ENCODE results near the gene SERINC5.

GRCh38 chr5:80220245-80220897 lies 35.5 kb downstream of the SERINC5 start:
- TF ChIP-seq, protein P1, sequence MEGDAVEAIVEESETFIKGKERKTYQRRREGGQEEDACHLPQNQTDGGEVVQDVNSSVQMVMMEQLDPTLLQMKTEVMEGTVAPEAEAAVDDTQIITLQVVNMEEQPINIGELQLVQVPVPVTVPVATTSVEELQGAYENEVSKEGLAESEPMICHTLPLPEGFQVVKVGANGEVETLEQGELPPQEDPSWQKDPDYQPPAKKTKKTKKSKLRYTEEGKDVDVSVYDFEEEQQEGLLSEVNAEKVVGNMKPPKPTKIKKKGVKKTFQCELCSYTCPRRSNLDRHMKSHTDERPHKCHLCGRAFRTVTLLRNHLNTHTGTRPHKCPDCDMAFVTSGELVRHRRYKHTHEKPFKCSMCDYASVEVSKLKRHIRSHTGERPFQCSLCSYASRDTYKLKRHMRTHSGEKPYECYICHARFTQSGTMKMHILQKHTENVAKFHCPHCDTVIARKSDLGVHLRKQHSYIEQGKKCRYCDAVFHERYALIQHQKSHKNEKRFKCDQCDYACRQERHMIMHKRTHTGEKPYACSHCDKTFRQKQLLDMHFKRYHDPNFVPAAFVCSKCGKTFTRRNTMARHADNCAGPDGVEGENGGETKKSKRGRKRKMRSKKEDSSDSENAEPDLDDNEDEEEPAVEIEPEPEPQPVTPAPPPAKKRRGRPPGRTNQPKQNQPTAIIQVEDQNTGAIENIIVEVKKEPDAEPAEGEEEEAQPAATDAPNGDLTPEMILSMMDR (conservative IDR thresholded peaks at IDR 0.05; ENCODE audit: low read depth, low read length): no peak
- no peak for TF ChIP-seq EZH2phosphoT487 (IDR thresholded peaks at IDR 0.05; ENCODE audit: borderline replicate concordance, low read length)
